ENCODE data around the gene ITGB5.
"Not testable (repeated sequence)": the region's sequence is repeated elsewhere in the genome, so short reads cannot be mapped to it uniquely, and the experiment has no call there.

ITGB5 gene

GRCh38 chr3:124759666-124760401, 127.3 kb downstream of the ITGB5 start:
- Histone ChIP-seq H3K27ac (ENCODE audit: low read depth, low read length, poor library complexity, severe bottlenecking) (no peak overlapping the region), H3K4me2 (ENCODE audit: low read length) (no peak overlapping the region), H3K4me3 (ENCODE audit: low read depth, low read length, poor library complexity, severe bottlenecking) (no peak overlapping the region), H3F3A (ENCODE audit: insufficient read depth, low read length) (no peaks in the 10 kb centered on the region), H3K36me3 (ENCODE audit: insufficient read depth, low read length) (no peaks in the 10 kb centered on the region), H3K9ac (ENCODE audit: low read length) (no peak overlapping the region), H4K20me1 (ENCODE audit: insufficient read depth, low read length) (no peaks in the 10 kb centered on the region), H2AFZ (ENCODE audit: low read length) (no peak overlapping the region), H3K9me2 (ENCODE audit: low read depth, low read length) (no peaks in the 10 kb centered on the region), H3K27me3 (ENCODE audit: insufficient read depth, low read length) (no peaks in the 10 kb centered on the region), H3K4me1 (ENCODE audit: insufficient read depth, low read length, severe bottlenecking) (no peaks in the 10 kb centered on the region), H3K79me2 (ENCODE audit: insufficient read depth, low read length) (no peaks in the 10 kb centered on the region), H3K9me3 (ENCODE audit: low read length) (no peaks in the 10 kb centered on the region)
- TF ChIP-seq EZH2 (IDR thresholded peaks at IDR 0.05; ENCODE audit: borderline replicate concordance, low read length) (no peak), CTCF (IDR thresholded peaks at IDR 0.05; ENCODE audit: low read length) (no peak)

- Histone ChIP-seq H3K9me2 (ENCODE audit: low read depth, low read length) (no peaks in the 10 kb centered on the region), H3K4me1 (ENCODE audit: insufficient read depth, low read length, severe bottlenecking) (no peaks in the 10 kb centered on the region), H3K36me3 (ENCODE audit: insufficient read depth, low read length) (no peaks in the 10 kb centered on the region), H3K27me3 (ENCODE audit: insufficient read depth, low read length) (no peaks in the 10 kb centered on the region), H4K20me1 (ENCODE audit: insufficient read depth, low read length) (no peaks in the 10 kb centered on the region), H3K79me2 (ENCODE audit: insufficient read depth, low read length) (no peaks in the 10 kb centered on the region), H3K4me2 (ENCODE audit: low read length) (no peak overlapping the region), H3K9ac (ENCODE audit: low read length) (no peak overlapping the region), H2AFZ (ENCODE audit: low read length) (no peak overlapping the region), H3F3A (ENCODE audit: insufficient read depth, low read length) (no peaks in the 10 kb centered on the region), H3K9me3 (ENCODE audit: low read length) (no peaks in the 10 kb centered on the region), H3K4me3 (ENCODE audit: low read depth, low read length, poor library complexity, severe bottlenecking) (no peak overlapping the region), H3K27ac (ENCODE audit: low read depth, low read length, poor library complexity, severe bottlenecking) (no peak overlapping the region)
- TF ChIP-seq EZH2 (IDR thresholded peaks at IDR 0.05; ENCODE audit: borderline replicate concordance, low read length): no peak
- TF ChIP-seq CTCF (IDR thresholded peaks at IDR 0.05; ENCODE audit: low read length): no peak
These were observed 128.1 kb downstream of the ITGB5 start for GRCh38 chr3:124758851-124759635.

- not testable (repeated sequence) for H3K4me1 ChIP-seq (ENCODE audit: insufficient read depth, low read length, severe bottlenecking); H3K4me2 ChIP-seq (ENCODE audit: low read length); H3K27ac ChIP-seq (ENCODE audit: low read depth, low read length, poor library complexity, severe bottlenecking); H3K9ac ChIP-seq (ENCODE audit: low read length); H3F3A ChIP-seq (ENCODE audit: insufficient read depth, low read length); H4K20me1 ChIP-seq (ENCODE audit: insufficient read depth, low read length); H3K9me2 ChIP-seq (ENCODE audit: low read depth, low read length); H2AFZ ChIP-seq (ENCODE audit: low read length); H3K4me3 ChIP-seq (ENCODE audit: low read depth, low read length, poor library complexity, severe bottlenecking); H3K79me2 ChIP-seq (ENCODE audit: insufficient read depth, low read length); H3K27me3 ChIP-seq (ENCODE audit: insufficient read depth, low read length); H3K9me3 ChIP-seq (ENCODE audit: low read length); H3K36me3 ChIP-seq (ENCODE audit: insufficient read depth, low read length)
These were observed 129.2 kb downstream of the ITGB5 start for GRCh38 chr3:124757926-124758325.

Data from OCI-LY1 (cell line).